Breast epithelium (tissue), 3 donors: ENCODE data around the gene TMEM100.

Experiments
- POLR2A ChIP-seq: fragments of 450-650 bp; IDR thresholded peaks from one replicate; pipeline ENCODE4 v1.6.1; 2016; ENCODE audit warnings: antibody characterized with exemption, mild to moderate bottlenecking, moderate library complexity
- TF ChIP-seq, protein P1 (sequence below), 3 donors: fragments of 450-650 bp; IDR thresholded peaks; one replicate each; pipeline ENCODE4 v1.5.1; 2016 to 2017; ENCODE audit warnings: antibody characterized with exemption in 3 of 3, mild to moderate bottlenecking in 3 of 3, moderate library complexity in 3 of 3

DNA sequence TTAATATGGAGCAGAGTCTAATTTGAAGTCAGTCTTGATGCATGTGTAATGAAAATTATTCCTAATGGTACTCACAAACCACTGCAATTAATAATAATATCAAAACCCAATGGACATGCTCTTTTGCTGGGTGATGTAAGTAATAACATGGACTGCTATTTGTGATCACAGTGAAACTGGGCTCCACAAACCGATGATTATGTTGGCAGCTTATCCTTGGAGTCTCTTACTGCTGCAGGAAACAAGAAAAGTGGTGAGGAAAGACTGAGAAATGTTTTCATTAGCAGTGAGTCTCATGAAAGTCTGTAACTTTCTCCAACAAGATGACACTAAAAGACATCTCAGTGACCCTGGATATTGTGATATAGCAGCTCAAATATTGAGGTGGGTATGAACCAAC is 45.2 kb downstream of the TMEM100 start:
- TF ChIP-seq, protein P1, sequence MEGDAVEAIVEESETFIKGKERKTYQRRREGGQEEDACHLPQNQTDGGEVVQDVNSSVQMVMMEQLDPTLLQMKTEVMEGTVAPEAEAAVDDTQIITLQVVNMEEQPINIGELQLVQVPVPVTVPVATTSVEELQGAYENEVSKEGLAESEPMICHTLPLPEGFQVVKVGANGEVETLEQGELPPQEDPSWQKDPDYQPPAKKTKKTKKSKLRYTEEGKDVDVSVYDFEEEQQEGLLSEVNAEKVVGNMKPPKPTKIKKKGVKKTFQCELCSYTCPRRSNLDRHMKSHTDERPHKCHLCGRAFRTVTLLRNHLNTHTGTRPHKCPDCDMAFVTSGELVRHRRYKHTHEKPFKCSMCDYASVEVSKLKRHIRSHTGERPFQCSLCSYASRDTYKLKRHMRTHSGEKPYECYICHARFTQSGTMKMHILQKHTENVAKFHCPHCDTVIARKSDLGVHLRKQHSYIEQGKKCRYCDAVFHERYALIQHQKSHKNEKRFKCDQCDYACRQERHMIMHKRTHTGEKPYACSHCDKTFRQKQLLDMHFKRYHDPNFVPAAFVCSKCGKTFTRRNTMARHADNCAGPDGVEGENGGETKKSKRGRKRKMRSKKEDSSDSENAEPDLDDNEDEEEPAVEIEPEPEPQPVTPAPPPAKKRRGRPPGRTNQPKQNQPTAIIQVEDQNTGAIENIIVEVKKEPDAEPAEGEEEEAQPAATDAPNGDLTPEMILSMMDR (IDR thresholded peaks at IDR 0.05): no peak
- no peak for TF ChIP-seq POLR2A
